ENCODE data around the gene GALNT14.

The GALNT14 gene

GRCh38 chr2:31136000-31136399 is 2.2 kb downstream of the GALNT14 start:
- Histone ChIP-seq H3K36me3 (ENCODE audit: insufficient read depth) (no peaks in the 10 kb centered on the region), H3K4me1 (ENCODE audit: low read depth, poor library complexity, severe bottlenecking) (peaks cover 10% of the 10 kb centered on the region)

GRCh38 chr2:31134480-31134879 is 3.8 kb downstream of the GALNT14 start:
- TF ChIP-seq CTCF (conservative IDR thresholded peaks at IDR 0.05; ENCODE audit: low read depth, low read length), result no peak
- peaks cover 10% of the 10 kb centered on the region for H3K4me1 ChIP-seq (ENCODE audit: low read depth, poor library complexity, severe bottlenecking)
- H4K20me1 ChIP-seq (ENCODE audit: insufficient read depth), result no peaks in the 10 kb centered on the region

More at GRCh38 chr2:31136000-31136399, 2.2 kb downstream of the GALNT14 start:
- Histone ChIP-seq H3K79me2 (ENCODE audit: insufficient read depth, low read depth) (peaks cover 35% of the 10 kb centered on the region; the same call in 1 of the 2 replicates), H3K4me2 (peak overlapping the region; percentile 89; the same call in 1 of the 2 replicates), H4K20me1 (ENCODE audit: insufficient read depth) (no peaks in the 10 kb centered on the region), H3K9ac (no peak overlapping the region), H3K4me3 (IDR thresholded peaks at IDR 0.05; ENCODE audit: insufficient read depth, low read depth, low read length) (no peak overlapping the region), H3K27me3 (ENCODE audit: insufficient read depth, low read depth) (no peaks in the 10 kb centered on the region), H3K27ac (no peak overlapping the region), H2AFZ (ENCODE audit: low read depth) (no peak overlapping the region)
- TF ChIP-seq CTCF (conservative IDR thresholded peaks at IDR 0.05; ENCODE audit: low read depth, low read length), result no peak

GRCh38 chr2:31132786-31133185 is 5.5 kb downstream of the GALNT14 start:
- Histone ChIP-seq H3K27ac (no peak overlapping the region), H3K4me3 (IDR thresholded peaks at IDR 0.05; ENCODE audit: insufficient read depth, low read depth, low read length) (no peak overlapping the region), H2AFZ (ENCODE audit: low read depth) (no peak overlapping the region), H4K20me1 (ENCODE audit: insufficient read depth) (no peaks in the 10 kb centered on the region), H3K9ac (no peak overlapping the region), H3K4me1 (ENCODE audit: low read depth, poor library complexity, severe bottlenecking) (peaks cover 4% of the 10 kb centered on the region), H3K4me2 (no peak overlapping the region), H3K79me2 (ENCODE audit: insufficient read depth, low read depth) (peaks cover 35% of the 10 kb centered on the region; the same call in 1 of the 2 replicates), H3K27me3 (ENCODE audit: insufficient read depth, low read depth) (no peaks in the 10 kb centered on the region), H3K36me3 (ENCODE audit: insufficient read depth) (no peaks in the 10 kb centered on the region)
- no peak for TF ChIP-seq CTCF (conservative IDR thresholded peaks at IDR 0.05; ENCODE audit: low read depth, low read length)

More at GRCh38 chr2:31134480-31134879, 3.8 kb downstream of the GALNT14 start:
- Histone ChIP-seq H3K36me3 (ENCODE audit: insufficient read depth) (no peaks in the 10 kb centered on the region), H3K4me3 (IDR thresholded peaks at IDR 0.05; ENCODE audit: insufficient read depth, low read depth, low read length) (no peak overlapping the region), H2AFZ (ENCODE audit: low read depth) (no peak overlapping the region), H3K27me3 (ENCODE audit: insufficient read depth, low read depth) (no peaks in the 10 kb centered on the region), H3K79me2 (ENCODE audit: insufficient read depth, low read depth) (peaks cover 35% of the 10 kb centered on the region; the same call in 1 of the 2 replicates), H3K27ac (no peak overlapping the region), H3K9ac (no peak overlapping the region), H3K4me2 (no peak overlapping the region)

- no peak overlapping the region for H3K27ac ChIP-seq
- no peak overlapping the region for H3K4me2 ChIP-seq
- H3K9ac ChIP-seq, result no peak overlapping the region
- no peak overlapping the region for H2AFZ ChIP-seq (ENCODE audit: low read depth)
- H3K4me1 ChIP-seq (ENCODE audit: low read depth, poor library complexity, severe bottlenecking), result peaks cover 4% of the 10 kb centered on the region
- H3K27me3 ChIP-seq (ENCODE audit: insufficient read depth, low read depth), result no peaks in the 10 kb centered on the region
- H4K20me1 ChIP-seq (ENCODE audit: insufficient read depth), result no peaks in the 10 kb centered on the region
- no peak for TF ChIP-seq CTCF (conservative IDR thresholded peaks at IDR 0.05; ENCODE audit: low read depth, low read length)
- H3K36me3 ChIP-seq (ENCODE audit: insufficient read depth), result no peaks in the 10 kb centered on the region
- peaks cover 32% of the 10 kb centered on the region; the same call in 1 of the 2 replicates for H3K79me2 ChIP-seq (ENCODE audit: insufficient read depth, low read depth)
- H3K4me3 ChIP-seq (IDR thresholded peaks at IDR 0.05; ENCODE audit: insufficient read depth, low read depth, low read length), result no peak overlapping the region
Observed at GRCh38 chr2:31131871-31132270, 6.4 kb downstream of the GALNT14 start.

Data from KMS-11 (cell line).